NCI-H460 (cell line): ENCODE results near the gene CUBN. TPM values are rescaled to one million over a fixed set of nuclear protein-coding genes. Genes with fewer than 3 reads are reported as not detected.

Experiments used
- DNase-seq: peaks from one replicate; pipeline ENCODE4 v3.0.0-alpha.2; 2016; ENCODE audit warnings: low read depth; ENCODE audit errors: extremely low read depth
- total RNA-seq: library from RNA; depleted of rRNA; stranded (reverse); fragments of >200 nt; shearing (Covaris generic); gene quantifications from 2 replicates; pipeline ENCODE4 v1.2.3, GENCODE V29; 2014

The CUBN gene
- total RNA-seq, 1 experiment from 2014 or later, result 0.67 TPM

- no peak for DNase-seq
Observed at GRCh38 chr10:17112566-17112965, 17.0 kb downstream of the CUBN start.

DNA sequence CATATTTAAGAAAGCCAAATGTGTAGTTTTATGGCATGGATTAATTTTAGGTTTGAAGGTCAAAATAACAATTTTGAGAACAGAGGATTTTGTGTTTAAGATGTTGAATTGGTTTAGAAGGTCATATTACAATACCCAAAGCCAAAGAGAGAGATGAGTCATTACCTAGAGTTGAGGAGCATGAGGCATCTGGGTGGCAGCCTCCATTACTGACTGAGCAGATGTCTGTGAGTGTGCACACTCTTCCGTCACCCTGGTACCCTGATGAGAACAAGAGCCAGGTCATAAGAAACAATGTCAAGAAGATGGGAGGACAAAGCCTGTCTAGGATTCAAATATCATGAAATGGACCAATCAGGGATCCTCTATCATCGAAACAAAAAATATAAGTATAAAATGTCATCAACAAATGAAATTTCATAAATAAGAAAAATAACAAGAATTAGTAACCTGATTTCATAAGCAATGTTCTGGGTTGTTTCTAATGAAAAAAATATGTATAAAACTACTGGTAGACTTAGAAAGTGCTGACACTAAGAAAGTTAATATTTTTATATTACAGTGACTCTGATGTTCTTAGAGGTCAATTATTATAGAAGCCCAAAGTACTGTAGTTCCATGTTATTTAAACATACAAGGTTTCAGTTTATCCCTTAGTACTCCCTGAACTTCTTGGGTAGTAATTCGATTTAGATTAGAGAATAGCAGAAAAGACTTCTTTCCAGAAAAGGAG is 20.0 kb downstream of the CUBN start:
- DNase-seq, result no peak

DNA sequence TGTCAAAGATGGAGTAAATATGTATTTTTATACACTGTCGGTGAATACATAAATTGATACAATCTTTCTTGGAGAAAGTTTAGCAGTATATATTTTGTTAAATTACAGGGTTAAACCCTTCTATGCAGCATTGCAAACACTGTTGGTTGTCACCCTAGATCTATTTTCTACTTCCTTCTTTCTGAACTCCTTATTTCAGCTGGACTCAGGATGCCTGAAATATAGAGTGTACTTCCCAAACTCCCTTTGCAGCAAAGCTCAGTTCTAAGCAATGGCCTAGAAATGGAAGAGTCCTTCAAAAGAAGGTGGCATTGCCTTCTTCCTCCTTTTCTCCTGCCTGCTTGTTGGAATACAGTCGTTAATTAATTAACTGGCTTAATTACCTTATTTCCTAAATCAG is 20.6 kb downstream of the CUBN start:
- DNase-seq, result no peak

GRCh38 chr10:17106991-17107390 is 22.6 kb downstream of the CUBN start:
- DNase-seq, result no peak

DNA sequence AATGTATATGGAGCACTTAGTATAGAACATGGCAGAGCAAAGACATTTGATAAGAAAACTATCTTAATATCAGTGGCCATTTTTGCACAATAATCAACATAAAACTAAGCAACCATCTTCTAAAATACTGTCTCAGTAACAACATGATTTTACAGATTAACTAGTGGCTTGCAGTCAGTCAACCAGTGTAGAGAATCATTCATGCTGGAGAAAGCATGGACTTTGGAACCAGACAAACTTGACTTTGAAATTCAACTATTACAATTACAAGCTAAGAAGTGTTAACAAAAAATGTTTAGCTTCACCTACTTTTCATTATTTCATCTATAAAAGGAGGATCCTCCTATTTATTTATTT is 27.7 kb downstream of the CUBN start:
- no peak for DNase-seq

- no peak for DNase-seq
Observed at GRCh38 chr10:17101257-17101909, 28.2 kb downstream of the CUBN start.

DNA sequence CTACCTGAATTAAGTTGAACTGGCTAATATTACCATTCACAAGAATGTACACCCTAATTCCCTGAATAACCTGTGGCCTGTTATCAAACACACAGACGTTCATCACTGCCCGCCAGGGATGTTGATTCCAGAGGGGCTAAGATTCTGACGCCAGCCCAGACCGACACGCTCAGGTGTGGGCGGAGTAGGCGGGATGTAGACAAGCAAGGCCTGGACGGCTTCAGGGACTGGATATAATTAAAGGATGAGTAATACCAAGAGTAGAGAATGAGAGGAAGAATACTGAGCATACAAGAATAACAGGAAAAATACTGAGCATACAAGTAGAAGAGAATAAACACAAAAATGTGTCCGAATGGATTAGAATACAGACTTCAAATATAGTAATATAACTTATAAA is 29.0 kb downstream of the CUBN start:
- no peak for DNase-seq

DNA sequence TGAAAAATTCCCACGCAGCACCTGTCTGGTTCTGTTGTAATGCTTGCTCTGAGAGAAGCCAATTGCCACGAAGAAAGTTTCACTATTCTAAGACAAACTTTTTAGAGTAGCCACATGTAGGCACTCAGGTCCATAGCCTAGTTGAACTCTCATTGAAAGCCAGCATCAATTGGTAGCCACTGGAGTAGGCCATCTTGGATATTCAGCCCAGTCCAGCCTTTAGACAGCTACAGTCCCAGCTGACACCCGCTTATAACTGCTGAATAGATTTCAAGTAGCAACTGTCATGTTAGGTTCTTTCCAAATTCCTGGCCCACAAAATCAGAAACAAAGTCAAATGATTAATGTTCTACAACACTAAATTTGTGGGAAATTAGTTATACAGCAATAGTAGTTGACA is 31.6 kb downstream of the CUBN start:
- DNase-seq, result no peak

GRCh38 chr10:17094844-17095243 is 34.8 kb downstream of the CUBN start:
- no peak for DNase-seq

DNA sequence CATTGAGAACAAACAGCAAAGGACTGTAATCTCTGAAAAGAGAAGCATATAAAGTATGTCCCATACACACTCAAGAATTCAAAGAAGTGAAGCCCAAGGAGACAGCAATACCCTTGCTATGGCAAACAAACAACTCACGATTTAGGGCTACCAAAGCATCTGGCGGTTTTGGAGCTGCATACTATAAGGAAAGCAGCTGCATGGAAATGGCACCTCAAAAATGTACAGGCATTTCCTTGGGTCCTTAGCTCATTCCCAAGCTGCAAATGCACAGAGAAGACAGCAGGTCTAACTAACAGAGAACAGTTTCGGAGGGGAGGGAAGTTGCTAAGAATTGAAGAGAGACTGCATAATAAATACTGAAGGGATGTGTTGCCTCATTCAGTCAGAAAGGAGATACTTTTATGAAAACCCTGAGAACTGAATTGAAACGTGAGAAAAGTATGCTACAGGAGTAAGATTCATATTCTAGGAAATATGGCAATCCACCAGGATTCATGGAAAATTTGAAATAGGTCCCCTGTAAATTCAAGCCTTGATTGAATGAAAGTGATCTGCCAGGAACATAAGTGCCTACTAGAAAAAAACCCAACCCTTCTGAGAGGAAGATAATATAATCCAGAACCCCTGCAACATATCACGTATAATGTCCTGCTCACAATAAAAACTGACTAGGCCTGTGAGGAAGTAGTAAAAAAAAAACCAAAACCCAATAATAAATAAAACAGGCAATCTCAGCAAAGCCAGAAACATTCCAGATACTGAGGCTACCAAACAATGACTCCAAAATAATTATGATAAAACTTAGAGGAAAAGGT is 36.4 kb downstream of the CUBN start:
- DNase-seq, result no peak

GRCh38 chr10:17092216-17092944 is 37.2 kb downstream of the CUBN start:
- no peak for DNase-seq

DNA sequence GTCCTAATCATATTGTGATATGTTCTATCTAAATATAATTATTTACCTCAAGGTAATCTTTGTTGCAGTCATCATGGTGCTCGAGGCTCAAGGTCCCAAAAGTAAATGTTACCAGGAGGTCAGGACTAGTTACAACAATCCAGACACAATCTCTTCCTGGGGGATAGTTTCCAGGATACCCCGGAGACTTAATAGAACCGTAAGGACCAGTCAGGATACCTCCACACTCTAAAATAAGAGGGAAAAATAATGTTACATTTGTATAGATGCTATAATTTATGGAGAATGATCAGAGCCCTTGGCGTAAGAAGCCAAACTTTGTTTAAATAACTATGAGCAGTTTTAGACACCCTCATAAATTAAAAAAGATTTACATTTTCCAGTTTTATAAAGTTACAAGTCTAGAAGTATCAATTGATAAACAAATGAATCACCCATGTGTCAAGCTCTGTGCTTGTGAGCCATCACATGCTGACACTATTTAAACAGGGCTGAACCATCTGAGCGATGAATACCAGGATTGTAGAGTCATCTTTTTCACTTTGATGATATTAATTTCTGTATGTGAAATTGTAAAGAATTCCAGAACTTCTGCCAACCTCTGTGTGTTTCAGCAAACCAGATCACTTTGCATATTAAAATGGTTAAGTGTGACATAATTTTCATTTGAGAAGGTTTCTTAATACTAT is 41.3 kb downstream of the CUBN start:
- peak; percentile 41 for DNase-seq

DNA sequence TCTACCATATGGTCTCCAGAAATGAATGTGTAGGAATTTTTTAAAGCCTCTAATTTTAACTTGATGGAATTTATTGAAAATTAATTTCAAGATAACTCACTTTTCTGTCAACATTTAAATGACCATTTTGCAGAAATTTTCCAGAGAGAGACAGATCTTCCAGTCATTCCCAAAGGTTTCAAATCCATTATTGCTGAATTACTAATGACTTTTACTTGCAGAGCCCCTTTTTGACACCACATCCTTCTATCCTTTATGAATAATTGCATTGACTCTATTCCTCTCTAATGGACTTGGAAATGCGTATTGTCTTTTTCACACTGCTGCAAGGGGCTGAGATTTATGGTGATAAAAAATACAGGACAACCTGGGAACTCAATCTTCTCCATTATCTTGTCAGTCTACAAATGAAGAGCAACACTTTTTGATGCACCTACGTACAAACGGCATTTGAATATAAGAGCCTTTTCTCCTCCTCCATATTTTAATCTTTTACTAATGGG is 42.7 kb downstream of the CUBN start:
- no peak for DNase-seq

GRCh38 chr10:17085011-17085725 is 44.4 kb downstream of the CUBN start:
- DNase-seq, result no peak

- DNase-seq, result no peak
Observed at GRCh38 chr10:17084258-17084657, 45.4 kb downstream of the CUBN start.

DNA sequence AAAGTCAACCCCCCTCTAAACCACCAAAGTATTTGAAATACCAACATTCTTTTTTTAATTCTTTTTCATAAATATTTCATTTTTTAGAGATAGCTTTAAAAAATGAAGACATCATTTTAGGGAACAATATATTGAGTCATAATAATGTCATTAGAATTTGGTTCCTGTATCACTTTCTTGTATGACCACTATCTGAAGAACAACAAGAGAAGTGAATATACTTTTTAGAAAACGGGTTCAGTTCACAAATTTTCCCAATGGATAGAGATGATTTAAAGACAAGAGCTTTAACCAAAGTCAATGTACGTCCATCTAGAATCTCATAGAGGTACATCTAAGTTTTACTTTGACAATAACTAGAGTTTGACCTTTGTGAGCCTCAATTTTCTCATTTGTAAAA is 48.2 kb downstream of the CUBN start:
- DNase-seq, result no peak

- no peak for DNase-seq
Observed at GRCh38 chr10:17077890-17078289, 51.7 kb downstream of the CUBN start.

DNA sequence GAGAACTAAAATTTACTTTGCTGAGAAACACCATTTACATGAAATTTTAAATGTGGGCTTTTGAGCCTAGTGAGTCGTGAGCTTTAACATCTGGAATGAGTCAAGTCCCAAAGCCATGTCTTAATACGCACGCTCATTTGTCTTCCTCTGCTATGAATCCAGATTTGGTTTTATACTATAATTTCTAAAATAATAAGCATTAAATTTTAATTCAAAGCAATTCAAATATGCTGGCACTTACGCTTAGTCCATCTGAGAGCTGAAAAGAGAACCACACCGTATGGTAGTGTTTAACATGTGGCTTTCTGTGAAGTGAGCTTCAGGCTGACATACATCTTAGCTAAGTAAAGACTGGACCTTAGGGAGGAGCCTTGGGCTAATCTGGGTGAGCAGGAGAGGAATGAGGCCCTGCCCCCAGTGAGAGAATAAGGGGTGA is 52.2 kb downstream of the CUBN start:
- no peak for DNase-seq

DNA sequence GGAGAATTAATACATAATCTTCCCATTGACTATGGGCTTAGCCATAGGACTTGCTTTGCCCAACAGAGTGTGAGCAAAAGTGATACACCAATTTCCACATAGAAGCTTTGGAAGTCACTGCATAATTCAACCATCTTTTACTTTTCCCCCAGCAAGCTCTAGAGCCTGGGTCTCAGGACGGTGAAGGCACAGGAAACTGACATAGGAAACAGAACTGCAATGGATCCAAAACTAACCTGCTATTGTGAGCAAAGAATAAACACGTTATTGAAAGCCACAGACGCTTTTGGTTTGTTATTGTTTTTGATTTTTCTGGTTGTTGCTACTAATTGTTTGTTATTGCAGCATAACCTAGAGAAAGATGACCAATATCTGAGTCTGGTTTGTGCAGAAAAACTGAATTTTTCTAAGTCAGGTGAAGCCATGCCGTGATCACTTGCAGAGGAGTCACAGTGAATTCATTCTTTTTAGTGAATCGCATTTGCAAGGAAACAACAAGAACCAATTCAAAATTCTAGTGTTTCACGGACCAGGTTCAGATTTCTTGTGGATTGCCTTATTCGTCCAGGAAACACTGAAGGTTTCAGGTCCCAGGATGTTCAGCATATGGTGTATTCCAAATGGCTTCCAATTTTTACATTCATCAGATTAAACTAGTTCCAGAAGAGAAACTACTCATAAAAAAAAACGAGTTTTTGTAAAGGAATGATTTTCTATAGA is 52.8 kb downstream of the CUBN start:
- no peak for DNase-seq
